HepG2 (cell line): ENCODE results near the gene PLXNA4.

Source experiments
- AGO2 ChIP-seq: fragments of 200-400 bp; formaldehyde crosslinking; optimal IDR thresholded peaks from 2 replicates; pipeline ENCODE3; 2017; ENCODE audit warnings: mild to moderate bottlenecking, low read depth, low read length, moderate library complexity
- FOXJ3 ChIP-seq: sonication (generic); formaldehyde crosslinking; IDR thresholded peaks from 2 replicates; pipeline ENCODE4 v1.4.0; 2020; ENCODE audit warnings: missing genetic modification reagents, mild to moderate bottlenecking, borderline replicate concordance
- LCORL ChIP-seq, 2 experiments: fragments of 450-650 bp in 1 of 2; sonication (generic) in 1 of 2; formaldehyde crosslinking in 1 of 2; IDR thresholded peaks; 2 replicates each; pipeline versions ENCODE4 v1.5.0 to v1.6.1; 2017 to 2020; ENCODE audit warnings: antibody characterized with exemption in 1 of 2, missing genetic modification reagents in 1 of 2
- PHF8 ChIP-seq: sonication (generic); formaldehyde crosslinking; IDR thresholded peaks from 2 replicates; pipeline ENCODE4 v1.5.0; 2020; ENCODE audit warnings: missing genetic modification reagents
- TCF7L2 ChIP-seq: IDR thresholded peaks from 2 replicates; pipeline ENCODE4 v1.6.1; 2011; ENCODE audit warnings: mild to moderate bottlenecking, low read depth, low read length, moderate library complexity
- ZBTB8A ChIP-seq: sonication (generic); formaldehyde crosslinking; IDR thresholded peaks from 2 replicates; pipeline ENCODE4 v1.4.0; 2020; ENCODE audit warnings: mild to moderate bottlenecking, low read depth, missing genetic modification reagents, borderline replicate concordance
- ZFYVE20 ChIP-seq: sonication (generic); formaldehyde crosslinking; IDR thresholded peaks from 2 replicates; pipeline ENCODE4 v1.8.0; 2023; ENCODE audit warnings: low read depth, mild to moderate bottlenecking, moderate library complexity, missing genetic modification reagents, borderline replicate concordance
- ZMYM2 ChIP-seq: sonication (generic); formaldehyde crosslinking; IDR thresholded peaks from 2 replicates; pipeline ENCODE4 v1.8.0; 2022; ENCODE audit warnings: mild to moderate bottlenecking, missing genetic modification reagents
- TF ChIP-seq, protein P1 (sequence below): sonication (generic); formaldehyde crosslinking; IDR thresholded peaks from 2 replicates; pipeline ENCODE4 v1.5.0; 2020; ENCODE audit warnings: mild to moderate bottlenecking, missing genetic modification reagents, moderate library complexity
- TF ChIP-seq, protein P2 (sequence below): sonication (generic); formaldehyde crosslinking; IDR thresholded peaks from 2 replicates; pipeline ENCODE4 v1.4.0; 2020; ENCODE audit warnings: missing genetic modification reagents, borderline replicate concordance

DNA sequence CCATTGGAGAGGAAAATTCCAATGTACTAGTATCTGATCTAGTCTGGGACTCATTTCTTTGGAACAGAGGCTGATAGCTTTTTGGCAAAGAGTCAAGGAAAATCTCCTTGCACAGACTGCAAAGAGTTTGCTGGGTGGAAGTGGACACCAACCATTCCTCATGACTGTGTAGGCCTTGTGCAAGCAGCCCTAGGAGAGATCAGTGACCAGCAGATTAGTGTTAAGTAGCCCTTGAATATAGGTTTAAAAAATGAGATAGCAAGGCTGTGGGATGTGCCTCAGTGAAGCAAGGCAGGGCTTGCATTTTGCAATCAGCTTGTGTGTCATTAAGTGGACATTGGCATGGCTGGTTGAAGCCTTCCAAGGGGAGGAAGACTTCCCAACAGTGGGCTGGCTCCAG lies 341.6 kb downstream of the PLXNA4 start:
- TF ChIP-seq TCF7L2 (no peak), AGO2 (no peak), FOXJ3 (CRISPR knock-in tag) (no peak), ZFYVE20 (no peak), LCORL (IDR thresholded peaks at IDR 0.05) (no peak), LCORL (CRISPR knock-in tag; IDR thresholded peaks at IDR 0.05) (no peak), ZBTB8A (CRISPR knock-in tag) (no peak), ZMYM2 (no peak), PHF8 (no peak)
- TF ChIP-seq, protein P1, sequence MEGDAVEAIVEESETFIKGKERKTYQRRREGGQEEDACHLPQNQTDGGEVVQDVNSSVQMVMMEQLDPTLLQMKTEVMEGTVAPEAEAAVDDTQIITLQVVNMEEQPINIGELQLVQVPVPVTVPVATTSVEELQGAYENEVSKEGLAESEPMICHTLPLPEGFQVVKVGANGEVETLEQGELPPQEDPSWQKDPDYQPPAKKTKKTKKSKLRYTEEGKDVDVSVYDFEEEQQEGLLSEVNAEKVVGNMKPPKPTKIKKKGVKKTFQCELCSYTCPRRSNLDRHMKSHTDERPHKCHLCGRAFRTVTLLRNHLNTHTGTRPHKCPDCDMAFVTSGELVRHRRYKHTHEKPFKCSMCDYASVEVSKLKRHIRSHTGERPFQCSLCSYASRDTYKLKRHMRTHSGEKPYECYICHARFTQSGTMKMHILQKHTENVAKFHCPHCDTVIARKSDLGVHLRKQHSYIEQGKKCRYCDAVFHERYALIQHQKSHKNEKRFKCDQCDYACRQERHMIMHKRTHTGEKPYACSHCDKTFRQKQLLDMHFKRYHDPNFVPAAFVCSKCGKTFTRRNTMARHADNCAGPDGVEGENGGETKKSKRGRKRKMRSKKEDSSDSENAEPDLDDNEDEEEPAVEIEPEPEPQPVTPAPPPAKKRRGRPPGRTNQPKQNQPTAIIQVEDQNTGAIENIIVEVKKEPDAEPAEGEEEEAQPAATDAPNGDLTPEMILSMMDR, result no peak
- TF ChIP-seq, protein P2, sequence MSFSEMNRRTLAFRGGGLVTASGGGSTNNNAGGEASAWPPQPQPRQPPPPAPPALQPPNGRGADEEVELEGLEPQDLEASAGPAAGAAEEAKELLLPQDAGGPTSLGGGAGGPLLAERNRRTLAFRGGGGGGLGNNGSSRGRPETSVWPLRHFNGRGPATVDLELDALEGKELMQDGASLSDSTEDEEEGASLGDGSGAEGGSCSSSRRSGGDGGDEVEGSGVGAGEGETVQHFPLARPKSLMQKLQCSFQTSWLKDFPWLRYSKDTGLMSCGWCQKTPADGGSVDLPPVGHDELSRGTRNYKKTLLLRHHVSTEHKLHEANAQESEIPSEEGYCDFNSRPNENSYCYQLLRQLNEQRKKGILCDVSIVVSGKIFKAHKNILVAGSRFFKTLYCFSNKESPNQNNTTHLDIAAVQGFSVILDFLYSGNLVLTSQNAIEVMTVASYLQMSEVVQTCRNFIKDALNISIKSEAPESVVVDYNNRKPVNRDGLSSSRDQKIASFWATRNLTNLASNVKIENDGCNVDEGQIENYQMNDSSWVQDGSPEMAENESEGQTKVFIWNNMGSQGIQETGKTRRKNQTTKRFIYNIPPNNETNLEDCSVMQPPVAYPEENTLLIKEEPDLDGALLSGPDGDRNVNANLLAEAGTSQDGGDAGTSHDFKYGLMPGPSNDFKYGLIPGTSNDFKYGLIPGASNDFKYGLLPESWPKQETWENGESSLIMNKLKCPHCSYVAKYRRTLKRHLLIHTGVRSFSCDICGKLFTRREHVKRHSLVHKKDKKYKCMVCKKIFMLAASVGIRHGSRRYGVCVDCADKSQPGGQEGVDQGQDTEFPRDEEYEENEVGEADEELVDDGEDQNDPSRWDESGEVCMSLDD (CRISPR knock-in tag), result no peak
